H9 (cell line): ENCODE measurements around the gene KRTAP10-12. TPM values are rescaled to one million over a fixed set of nuclear protein-coding genes. Genes with fewer than 3 reads are reported as not detected.

ENCODE experiments used
- DNase-seq: peaks from one replicate; pipeline ENCODE4 v3.0.0-alpha.2; 2017
- H2AFZ ChIP-seq: one replicate; pipeline ENCODE4 v1.6.1; 2013; ENCODE audit warnings: mild to moderate bottlenecking, low read length, control low read depth, moderate library complexity
- H2AK5ac ChIP-seq: 2 replicates; pipeline ENCODE4 v1.6.1; 2013; ENCODE audit warnings: low read length, control low read depth, mixed read lengths; ENCODE audit not compliant: insufficient read length
- H2BK120ac ChIP-seq: one replicate; pipeline ENCODE4 v1.6.1; 2013; ENCODE audit warnings: low read depth, mild to moderate bottlenecking, low read length, control low read depth, inconsistent platforms; ENCODE audit not compliant: poor library complexity, severe bottlenecking
- H2BK12ac ChIP-seq: 2 replicates; pipeline ENCODE4 v1.6.1; 2013; ENCODE audit warnings: low read length, control low read depth, mixed read lengths, low read depth; ENCODE audit not compliant: insufficient read length
- H2BK15ac ChIP-seq: 2 replicates; pipeline ENCODE4 v1.6.1; 2013; ENCODE audit warnings: low read depth, low read length, control low read depth
- H2BK20ac ChIP-seq: one replicate; pipeline ENCODE4 v1.6.1; 2013; ENCODE audit warnings: low read depth, mild to moderate bottlenecking, low read length, control low read depth, inconsistent platforms; ENCODE audit not compliant: poor library complexity, severe bottlenecking
- H2BK5ac ChIP-seq: 2 replicates; pipeline ENCODE4 v1.6.1; 2013; ENCODE audit warnings: low read length, control low read depth, mixed read lengths; ENCODE audit not compliant: insufficient read length
- H3K14ac ChIP-seq: 2 replicates; pipeline ENCODE4 v1.6.1; 2013; ENCODE audit warnings: low read length, control low read depth; ENCODE audit not compliant: insufficient read depth
- H3K18ac ChIP-seq: 2 replicates; pipeline ENCODE4 v1.6.1; 2013; ENCODE audit warnings: low read depth, mild to moderate bottlenecking, mixed read lengths, low read length, control low read depth; ENCODE audit not compliant: insufficient read length
- H3K23ac ChIP-seq: 2 replicates; pipeline ENCODE4 v1.6.1; 2013; ENCODE audit warnings: low read length, control low read depth, mixed read lengths, low read depth; ENCODE audit not compliant: insufficient read length
- H3K23me2 ChIP-seq: 2 replicates; pipeline ENCODE4 v1.6.1; 2013; ENCODE audit warnings: low read depth, mild to moderate bottlenecking, mixed read lengths, low read length, control low read depth; ENCODE audit not compliant: insufficient read length, poor library complexity, severe bottlenecking
- H3K27ac ChIP-seq: 2 replicates; pipeline ENCODE4 v1.5.1; 2013; ENCODE audit warnings: low read length, control low read depth, mixed read lengths, low read depth; ENCODE audit not compliant: insufficient read length
- H3K27me3 ChIP-seq: 2 replicates; pipeline ENCODE4 v1.6.1; 2013; ENCODE audit warnings: low read length, control low read depth, inconsistent platforms; ENCODE audit not compliant: insufficient read depth
- H3K4ac ChIP-seq: 2 replicates; pipeline ENCODE4 v1.6.1; 2013; ENCODE audit warnings: low read depth, mild to moderate bottlenecking, control low read depth, inconsistent platforms, low read length, moderate library complexity
- H3K4me1 ChIP-seq: 2 replicates; pipeline ENCODE4 v1.6.1; 2013; ENCODE audit warnings: low read length, control low read depth, inconsistent platforms; ENCODE audit not compliant: insufficient read depth
- H3K4me2 ChIP-seq: 2 replicates; pipeline ENCODE4 v1.6.1; 2013; ENCODE audit warnings: low read length, control low read depth, mixed read lengths; ENCODE audit not compliant: insufficient read length, insufficient read depth
- H3K56ac ChIP-seq: 2 replicates; pipeline ENCODE4 v1.6.1; 2013; ENCODE audit warnings: low read depth, mild to moderate bottlenecking, mixed read lengths, low read length, control low read depth; ENCODE audit not compliant: insufficient read length
- H3K79me1 ChIP-seq: 2 replicates; pipeline ENCODE4 v1.6.1; 2013; ENCODE audit warnings: low read depth, mild to moderate bottlenecking, moderate library complexity, low read length, control low read depth, inconsistent platforms; ENCODE audit not compliant: insufficient read depth, poor library complexity, severe bottlenecking
- H3K79me2 ChIP-seq: 2 replicates; pipeline ENCODE4 v1.6.1; 2013; ENCODE audit warnings: low read length, control low read depth, inconsistent platforms; ENCODE audit not compliant: insufficient read depth
- H3K9ac ChIP-seq: 2 replicates; pipeline ENCODE4 v1.6.1; 2013; ENCODE audit warnings: low read length, control low read depth, mixed read lengths; ENCODE audit not compliant: insufficient read length; ENCODE audit errors: extremely low read depth
- H3K9me3 ChIP-seq: one replicate; pipeline ENCODE4 v1.6.1; 2013; ENCODE audit warnings: low read depth, low read length, inconsistent platforms; ENCODE audit not compliant: control insufficient read depth
- H3T11ph ChIP-seq: one replicate; pipeline ENCODE4 v1.6.1; 2013; ENCODE audit warnings: mild to moderate bottlenecking, low read length, control low read depth, inconsistent platforms
- H4K20me1 ChIP-seq: one replicate; pipeline ENCODE4 v1.6.1; 2013; ENCODE audit not compliant: control insufficient read depth, insufficient read length, insufficient read depth
- H4K5ac ChIP-seq: 2 replicates; pipeline ENCODE4 v1.6.1; 2013; ENCODE audit warnings: low read depth, mild to moderate bottlenecking, mixed read lengths, low read length, control low read depth; ENCODE audit not compliant: insufficient read length
- H4K8ac ChIP-seq: replicated peaks from 2 replicates; pipeline ENCODE4 v1.6.1; 2013; ENCODE audit warnings: low read length, control low read depth, mixed read lengths, low read depth; ENCODE audit not compliant: insufficient read length
- H4K91ac ChIP-seq: 2 replicates; pipeline ENCODE4 v1.6.1; 2013; ENCODE audit warnings: low read depth, mild to moderate bottlenecking, moderate library complexity, mixed read lengths, low read length, control low read depth; ENCODE audit not compliant: insufficient read length
- H3K27ac Mint-ChIP-seq, 3 experiments: 2 replicates in 2 of 3; 3 replicates in 1 of 3; pipeline ENCODE4 v1.8.0; 2020 to 2021; ENCODE audit warnings: mixed read lengths in 3 of 3, mild to moderate bottlenecking in 1 of 3, moderate library complexity in 1 of 3
- H3K27me3 Mint-ChIP-seq: 2 replicates; pipeline ENCODE4 v1.8.0; 2021; ENCODE audit warnings: low read depth, mild to moderate bottlenecking, moderate library complexity, mixed read lengths
- H3K36me3 Mint-ChIP-seq, 3 experiments: 2 replicates in 2 of 3; 3 replicates in 1 of 3; pipeline ENCODE4 v1.8.0; 2020 to 2021; ENCODE audit warnings: low read depth in 3 of 3, mixed read lengths in 3 of 3; ENCODE audit not compliant: insufficient read depth in 1 of 3
- H3K4me1 Mint-ChIP-seq, 2 experiments: 2 replicates each; pipeline ENCODE4 v1.8.0; 2020; ENCODE audit warnings: mixed read lengths in 2 of 2
- H3K4me3 Mint-ChIP-seq, 2 experiments: 2 replicates in 1 of 2; 3 replicates in 1 of 2; pipeline ENCODE4 v1.8.0; 2020 to 2021; ENCODE audit warnings: mild to moderate bottlenecking in 2 of 2, mixed read lengths in 2 of 2, moderate library complexity in 1 of 2
- H3K9me3 Mint-ChIP-seq, 2 experiments: 2 replicates in 1 of 2; 3 replicates in 1 of 2; pipeline ENCODE4 v1.8.0; 2020; ENCODE audit warnings: mild to moderate bottlenecking in 2 of 2, mixed read lengths in 2 of 2, moderate library complexity in 1 of 2
- CTCF ChIP-seq: fragments of 200-600 bp; sonication (generic); conservative IDR thresholded peaks from 3 replicates; pipeline ENCODE4 v1.8.0; 2021; ENCODE audit warnings: antibody characterized with exemption, mild to moderate bottlenecking
- WGBS: extraction: QIAGEN DNeasy Blood & Tissue Kit; methylation state at CpG from one replicate; pipeline ENCODE4 v1.1.7; 2013; ENCODE audit warnings: missing lambda C conversion rate, low lambda C conversion rate, mixed read lengths; ENCODE audit not compliant: insufficient read length; ENCODE audit errors: extremely low coverage; 5-methylcytosine and 5-hydroxymethylcytosine counted together
- total RNA-seq: library from RNA; stranded (reverse); gene quantifications from 2 replicates; pipeline ENCODE4 v1.2.1, GENCODE V29; 2021

The KRTAP10-12 gene
- total RNA-seq, 1 experiment from 2014 or later: not detected

GRCh38 chr21:44697811-44698734, 1.1 kb downstream of the KRTAP10-12 start:
- no peaks in the 10 kb centered on the region for H3K23me2 ChIP-seq
- H4K8ac ChIP-seq: no peak overlapping the region
- no peaks in the 10 kb centered on the region for H3K79me1 ChIP-seq
- H3K27ac ChIP-seq: no peak overlapping the region
- H3K36me3 Mint-ChIP-seq: peaks cover 3 to 10% (median 7%) of the 10 kb centered on the region in 3 experiments; a peak in 5 of 7 replicates
- H2BK15ac ChIP-seq: no peak overlapping the region
- no peak overlapping the region for H3T11ph ChIP-seq
- H3K4me2 ChIP-seq: no peak overlapping the region
- no peak overlapping the region for H2AK5ac ChIP-seq
- no peak overlapping the region for H4K5ac ChIP-seq
- H3K56ac ChIP-seq: no peak overlapping the region
- no peaks in the 10 kb centered on the region for H3K79me2 ChIP-seq
- H2AFZ ChIP-seq: no peak overlapping the region
- peaks cover 66 to 71% of the 10 kb centered on the region in 2 experiments for H3K4me1 Mint-ChIP-seq
- H2BK5ac ChIP-seq: no peak overlapping the region
- no peak overlapping the region for H2BK120ac ChIP-seq
- H3K23ac ChIP-seq: no peak overlapping the region
- no peaks in the 10 kb centered on the region for H3K9me3 ChIP-seq
- peak overlapping the region in 2 of 3 experiments; percentile 66 to 81; a peak in 3 of 7 replicates for H3K27ac Mint-ChIP-seq
- no peak overlapping the region for H2BK20ac ChIP-seq
- H2BK12ac ChIP-seq: no peak overlapping the region
- H3K9me3 Mint-ChIP-seq: peaks cover 6 to 9% of the 10 kb centered on the region in 2 experiments; a peak in 4 of 5 replicates
- H3K4ac ChIP-seq: no peak overlapping the region
- peak; percentile 57 for DNase-seq
- no CpG with 5 or more reads among the region's 35 CpGs for WGBS
- peaks cover 8% of the 10 kb centered on the region; the same call in 1 of the 2 replicates for H3K4me1 ChIP-seq
- no peak overlapping the region for H3K18ac ChIP-seq
- no peak overlapping the region for H3K4me3 Mint-ChIP-seq
- H3K27me3 ChIP-seq: no peaks in the 10 kb centered on the region; the same call in 1 of the 2 replicates
- H3K14ac ChIP-seq: peak overlapping the region; percentile 8
- no peak overlapping the region for H3K9ac ChIP-seq
- H4K91ac ChIP-seq: no peak overlapping the region
- H4K20me1 ChIP-seq: no peaks in the 10 kb centered on the region
- peaks cover 14% of the 10 kb centered on the region for H3K27me3 Mint-ChIP-seq
- no peak for TF ChIP-seq CTCF
